ENCODE data around the gene SLC37A1.

SLC37A1 gene

GRCh38 chr21:42518626-42519025 lies 5.0 kb downstream of the SLC37A1 start:
- peaks cover 8% of the 10 kb centered on the region for H3K4me1 ChIP-seq (ENCODE audit: control insufficient read depth, low read depth, low read length)
- H3K79me2 ChIP-seq (ENCODE audit: control insufficient read depth, insufficient read depth, low read length), result no peaks in the 10 kb centered on the region
- WGBS (ENCODE audit: extremely low coverage, insufficient coverage, low lambda C conversion rate), result no CpG with 5 or more reads among the region's 7 CpGs
- H3K23ac ChIP-seq (ENCODE audit: low read length), result no peak overlapping the region
- no peak overlapping the region for H3K9ac ChIP-seq (ENCODE audit: low read length)
- no peak overlapping the region for H2AK5ac ChIP-seq (ENCODE audit: low read length)
- H4K8ac ChIP-seq (ENCODE audit: low read depth, low read length), result no peak overlapping the region
- no peak overlapping the region for H2BK15ac ChIP-seq (replicated peaks; ENCODE audit: low read depth)
- H3K56ac ChIP-seq (ENCODE audit: low read length), result no peak overlapping the region
- H3K27ac ChIP-seq (ENCODE audit: low read depth, low read length), result no peak overlapping the region
- H2BK5ac ChIP-seq (ENCODE audit: low read length), result no peak overlapping the region
- H3K27me3 ChIP-seq (ENCODE audit: insufficient read depth, low read length, poor library complexity), result no peaks in the 10 kb centered on the region
- H3K18ac ChIP-seq (ENCODE audit: low read length), result no peak overlapping the region
- H2BK120ac ChIP-seq (ENCODE audit: low read depth, low read length), result no peak overlapping the region
- no peak overlapping the region for H4K5ac ChIP-seq (ENCODE audit: low read length)
- H3K79me1 ChIP-seq (ENCODE audit: low read length), result no peaks in the 10 kb centered on the region
- no peak overlapping the region for H3K4me2 ChIP-seq (ENCODE audit: low read length)
- H3K4ac ChIP-seq (ENCODE audit: low read depth, low read length), result no peak overlapping the region
- DNase-seq, result no peak
- no peaks in the 10 kb centered on the region for H3K36me3 ChIP-seq (ENCODE audit: control insufficient read depth, insufficient read depth, low read length)
- no peak overlapping the region for H3K4me3 ChIP-seq (ENCODE audit: low read length)

- H3K36me3 ChIP-seq (ENCODE audit: control insufficient read depth, insufficient read depth, low read length), result no peaks in the 10 kb centered on the region
- H2BK120ac ChIP-seq (ENCODE audit: low read depth, low read length), result no peak overlapping the region
- no peak overlapping the region for H2BK5ac ChIP-seq (ENCODE audit: low read length)
- no peak overlapping the region for H2AK5ac ChIP-seq (ENCODE audit: low read length)
- H3K4ac ChIP-seq (ENCODE audit: low read depth, low read length), result no peak overlapping the region
- H3K56ac ChIP-seq (ENCODE audit: low read length), result no peak overlapping the region
- no peak overlapping the region for H3K9ac ChIP-seq (ENCODE audit: low read length)
- no peak overlapping the region for H2BK15ac ChIP-seq (replicated peaks; ENCODE audit: low read depth)
- no peaks in the 10 kb centered on the region for H3K79me2 ChIP-seq (ENCODE audit: control insufficient read depth, insufficient read depth, low read length)
- H3K18ac ChIP-seq (ENCODE audit: low read length), result no peak overlapping the region
- H3K27ac ChIP-seq (ENCODE audit: low read depth, low read length), result no peak overlapping the region
- H3K23ac ChIP-seq (ENCODE audit: low read length), result no peak overlapping the region
- H3K4me3 ChIP-seq (ENCODE audit: low read length), result no peak overlapping the region
- WGBS (ENCODE audit: extremely low coverage, insufficient coverage, low lambda C conversion rate), result no CpG with 5 or more reads among the region's 18 CpGs
- H4K8ac ChIP-seq (ENCODE audit: low read depth, low read length), result no peak overlapping the region
- peaks cover 12% of the 10 kb centered on the region for H3K4me1 ChIP-seq (ENCODE audit: control insufficient read depth, low read depth, low read length)
- H4K5ac ChIP-seq (ENCODE audit: low read length), result no peak overlapping the region
- no peaks in the 10 kb centered on the region for H3K27me3 ChIP-seq (ENCODE audit: insufficient read depth, low read length, poor library complexity)
- H3K4me2 ChIP-seq (ENCODE audit: low read length), result no peak overlapping the region
- peak; percentile 35 for DNase-seq
- no peaks in the 10 kb centered on the region for H3K79me1 ChIP-seq (ENCODE audit: low read length)
Measured at GRCh38 chr21:42520628-42521253, 7.1 kb downstream of the SLC37A1 start.

- no peaks in the 10 kb centered on the region for H3K27me3 ChIP-seq (ENCODE audit: insufficient read depth, low read length, poor library complexity)
Measured at GRCh38 chr21:42521384-42521783, 7.7 kb downstream of the SLC37A1 start.

GRCh38 chr21:42521805-42522204 lies 8.2 kb downstream of the SLC37A1 start:
- no peak overlapping the region for H3K56ac ChIP-seq (ENCODE audit: low read length)
- no peak for DNase-seq
- H3K4me2 ChIP-seq (ENCODE audit: low read length), result no peak overlapping the region
- no peaks in the 10 kb centered on the region for H3K27me3 ChIP-seq (ENCODE audit: insufficient read depth, low read length, poor library complexity)
- no peak overlapping the region for H4K8ac ChIP-seq (ENCODE audit: low read depth, low read length)
- no peaks in the 10 kb centered on the region for H3K79me2 ChIP-seq (ENCODE audit: control insufficient read depth, insufficient read depth, low read length)
- no peaks in the 10 kb centered on the region for H3K79me1 ChIP-seq (ENCODE audit: low read length)
- no peak overlapping the region for H2AK5ac ChIP-seq (ENCODE audit: low read length)
- no peak overlapping the region for H2BK5ac ChIP-seq (ENCODE audit: low read length)
- H3K4ac ChIP-seq (ENCODE audit: low read depth, low read length), result no peak overlapping the region
- H3K9ac ChIP-seq (ENCODE audit: low read length), result no peak overlapping the region
- no peaks in the 10 kb centered on the region for H3K36me3 ChIP-seq (ENCODE audit: control insufficient read depth, insufficient read depth, low read length)
- no peak overlapping the region for H3K18ac ChIP-seq (ENCODE audit: low read length)
- H3K23ac ChIP-seq (ENCODE audit: low read length), result no peak overlapping the region
- WGBS (ENCODE audit: extremely low coverage, insufficient coverage, low lambda C conversion rate), result no CpG with 5 or more reads among the region's 6 CpGs
- no peak overlapping the region for H2BK15ac ChIP-seq (replicated peaks; ENCODE audit: low read depth)
- no peak overlapping the region for H3K27ac ChIP-seq (ENCODE audit: low read depth, low read length)
- no peak overlapping the region for H2BK120ac ChIP-seq (ENCODE audit: low read depth, low read length)
- H3K4me1 ChIP-seq (ENCODE audit: control insufficient read depth, low read depth, low read length), result peaks cover 9% of the 10 kb centered on the region
- H4K5ac ChIP-seq (ENCODE audit: low read length), result no peak overlapping the region
- H3K4me3 ChIP-seq (ENCODE audit: low read length), result no peak overlapping the region

More at GRCh38 chr21:42521384-42521783, 7.7 kb downstream of the SLC37A1 start:
- no peak overlapping the region for H3K4me2 ChIP-seq (ENCODE audit: low read length)
- H3K36me3 ChIP-seq (ENCODE audit: control insufficient read depth, insufficient read depth, low read length), result no peaks in the 10 kb centered on the region
- H3K23ac ChIP-seq (ENCODE audit: low read length), result no peak overlapping the region
- no peak overlapping the region for H4K5ac ChIP-seq (ENCODE audit: low read length)
- H2BK120ac ChIP-seq (ENCODE audit: low read depth, low read length), result no peak overlapping the region
- H3K4ac ChIP-seq (ENCODE audit: low read depth, low read length), result no peak overlapping the region
- H3K27ac ChIP-seq (ENCODE audit: low read depth, low read length), result no peak overlapping the region
- no peak overlapping the region for H3K56ac ChIP-seq (ENCODE audit: low read length)
- H3K9ac ChIP-seq (ENCODE audit: low read length), result no peak overlapping the region
- no peak for DNase-seq
- no peaks in the 10 kb centered on the region for H3K79me1 ChIP-seq (ENCODE audit: low read length)
- no peak overlapping the region for H2BK15ac ChIP-seq (replicated peaks; ENCODE audit: low read depth)
- H4K8ac ChIP-seq (ENCODE audit: low read depth, low read length), result no peak overlapping the region
- no CpG with 5 or more reads among the region's 1 CpG for WGBS (ENCODE audit: extremely low coverage, insufficient coverage, low lambda C conversion rate)
- peaks cover 12% of the 10 kb centered on the region for H3K4me1 ChIP-seq (ENCODE audit: control insufficient read depth, low read depth, low read length)
- no peak overlapping the region for H3K18ac ChIP-seq (ENCODE audit: low read length)
- H3K4me3 ChIP-seq (ENCODE audit: low read length), result no peak overlapping the region
- no peaks in the 10 kb centered on the region for H3K79me2 ChIP-seq (ENCODE audit: control insufficient read depth, insufficient read depth, low read length)
- H2BK5ac ChIP-seq (ENCODE audit: low read length), result no peak overlapping the region
- H2AK5ac ChIP-seq (ENCODE audit: low read length), result no peak overlapping the region

GRCh38 chr21:42522271-42522670 lies 8.6 kb downstream of the SLC37A1 start:
- H3K56ac ChIP-seq (ENCODE audit: low read length), result no peak overlapping the region
- H3K27me3 ChIP-seq (ENCODE audit: insufficient read depth, low read length, poor library complexity), result no peaks in the 10 kb centered on the region
- WGBS (ENCODE audit: extremely low coverage, insufficient coverage, low lambda C conversion rate), result no CpG with 5 or more reads among the region's 14 CpGs
- no peak overlapping the region for H3K4ac ChIP-seq (ENCODE audit: low read depth, low read length)
- no peaks in the 10 kb centered on the region for H3K79me2 ChIP-seq (ENCODE audit: control insufficient read depth, insufficient read depth, low read length)
- no peaks in the 10 kb centered on the region for H3K79me1 ChIP-seq (ENCODE audit: low read length)
- H2BK120ac ChIP-seq (ENCODE audit: low read depth, low read length), result no peak overlapping the region
- no peak overlapping the region for H3K9ac ChIP-seq (ENCODE audit: low read length)
- H3K4me3 ChIP-seq (ENCODE audit: low read length), result no peak overlapping the region
- no peak for DNase-seq
- no peak overlapping the region for H3K18ac ChIP-seq (ENCODE audit: low read length)
- H3K27ac ChIP-seq (ENCODE audit: low read depth, low read length), result no peak overlapping the region
- H3K4me1 ChIP-seq (ENCODE audit: control insufficient read depth, low read depth, low read length), result peaks cover 6% of the 10 kb centered on the region
- no peak overlapping the region for H4K5ac ChIP-seq (ENCODE audit: low read length)
- H2BK5ac ChIP-seq (ENCODE audit: low read length), result no peak overlapping the region
- no peak overlapping the region for H3K23ac ChIP-seq (ENCODE audit: low read length)
- no peak overlapping the region for H4K8ac ChIP-seq (ENCODE audit: low read depth, low read length)
- no peak overlapping the region for H2AK5ac ChIP-seq (ENCODE audit: low read length)
- H3K4me2 ChIP-seq (ENCODE audit: low read length), result no peak overlapping the region
- H2BK15ac ChIP-seq (replicated peaks; ENCODE audit: low read depth), result no peak overlapping the region
- no peaks in the 10 kb centered on the region for H3K36me3 ChIP-seq (ENCODE audit: control insufficient read depth, insufficient read depth, low read length)

GRCh38 chr21:42522771-42523170 lies 9.1 kb downstream of the SLC37A1 start:
- no peak overlapping the region for H2BK5ac ChIP-seq (ENCODE audit: low read length)
- no peak overlapping the region for H2BK15ac ChIP-seq (replicated peaks; ENCODE audit: low read depth)
- peak overlapping the region; percentile 30 for H2AK5ac ChIP-seq (ENCODE audit: low read length)
- H3K4me2 ChIP-seq (ENCODE audit: low read length), result no peak overlapping the region
- no peak overlapping the region for H2BK120ac ChIP-seq (ENCODE audit: low read depth, low read length)
- no peak overlapping the region for H3K4me3 ChIP-seq (ENCODE audit: low read length)
- no peak for DNase-seq
- H4K5ac ChIP-seq (ENCODE audit: low read length), result no peak overlapping the region
- no peak overlapping the region for H3K27ac ChIP-seq (ENCODE audit: low read depth, low read length)
- H3K36me3 ChIP-seq (ENCODE audit: control insufficient read depth, insufficient read depth, low read length), result no peaks in the 10 kb centered on the region
- peak overlapping the region; percentile 25 for H3K23ac ChIP-seq (ENCODE audit: low read length)
- H4K8ac ChIP-seq (ENCODE audit: low read depth, low read length), result no peak overlapping the region
- H3K27me3 ChIP-seq (ENCODE audit: insufficient read depth, low read length, poor library complexity), result no peaks in the 10 kb centered on the region
- peaks cover 6% of the 10 kb centered on the region for H3K4me1 ChIP-seq (ENCODE audit: control insufficient read depth, low read depth, low read length)
- H3K18ac ChIP-seq (ENCODE audit: low read length), result no peak overlapping the region
- no peak overlapping the region for H3K56ac ChIP-seq (ENCODE audit: low read length)
- H3K79me1 ChIP-seq (ENCODE audit: low read length), result no peaks in the 10 kb centered on the region
- H3K4ac ChIP-seq (ENCODE audit: low read depth, low read length), result no peak overlapping the region
- H3K9ac ChIP-seq (ENCODE audit: low read length), result no peak overlapping the region
- no peaks in the 10 kb centered on the region for H3K79me2 ChIP-seq (ENCODE audit: control insufficient read depth, insufficient read depth, low read length)
- no CpG with 5 or more reads among the region's 8 CpGs for WGBS (ENCODE audit: extremely low coverage, insufficient coverage, low lambda C conversion rate)
